HTR-8/SVneo (cell line): Measurements from ENCODE around the gene BAIAP2L1.
"Not testable (repeated sequence)": the region's sequence is repeated elsewhere in the genome, so short reads cannot be mapped to it uniquely, and the experiment has no call there.

Experiments
- DNase-seq: peaks from one replicate; pipeline ENCODE4 v3.0.0; 2011; ENCODE audit warnings: low spot score, mixed read lengths; ENCODE audit not compliant: insufficient read length
- FAIRE-seq: peaks from 2 replicates; lab custom pipeline; 2011; peaks lifted over from hg19 to GRCh38; lab: Jason Lieb, UNC

The BAIAP2L1 gene

GRCh38 chr7:98329100-98329790, 71.6 kb downstream of the BAIAP2L1 start:
- DNase-seq: no peak
- FAIRE-seq: no peak

GRCh38 chr7:98324782-98325181, 76.1 kb downstream of the BAIAP2L1 start:
- no peak for DNase-seq
- FAIRE-seq: no peak

- DNase-seq: no peak
- no peak for FAIRE-seq
Measured at GRCh38 chr7:98323597-98324322, 77.1 kb downstream of the BAIAP2L1 start.

- DNase-seq (no peak), FAIRE-seq (no peak)
Measured at GRCh38 chr7:98322331-98323270, 78.3 kb downstream of the BAIAP2L1 start.

GRCh38 chr7:98321301-98321700, 79.6 kb downstream of the BAIAP2L1 start:
- DNase-seq: no peak
- no peak for FAIRE-seq

GRCh38 chr7:98319176-98319575, 81.7 kb downstream of the BAIAP2L1 start:
- DNase-seq: no peak
- FAIRE-seq: no peak

GRCh38 chr7:98317366-98318040, 83.4 kb downstream of the BAIAP2L1 start:
- FAIRE-seq (no peak), DNase-seq (no peak)

GRCh38 chr7:98315994-98316527, 84.8 kb downstream of the BAIAP2L1 start:
- not testable (repeated sequence) for FAIRE-seq, DNase-seq

- no peak for FAIRE-seq
- no peak for DNase-seq
Measured at GRCh38 chr7:98315318-98315993, 85.4 kb downstream of the BAIAP2L1 start.

- FAIRE-seq (no peak), DNase-seq (no peak)
Measured at GRCh38 chr7:98314469-98314868, 86.4 kb downstream of the BAIAP2L1 start.

GRCh38 chr7:98312201-98312600, 88.7 kb downstream of the BAIAP2L1 start:
- no peak for DNase-seq
- FAIRE-seq: no peak

- FAIRE-seq (no peak), DNase-seq (no peak)
Measured at GRCh38 chr7:98309566-98309965, 91.3 kb downstream of the BAIAP2L1 start.

- no peak for DNase-seq
- no peak for FAIRE-seq
Measured at GRCh38 chr7:98307971-98308466, 92.9 kb downstream of the BAIAP2L1 start.

GRCh38 chr7:98305951-98306535, 94.8 kb downstream of the BAIAP2L1 start:
- DNase-seq (no peak), FAIRE-seq (no peak)

GRCh38 chr7:98303906-98304305, 97.0 kb downstream of the BAIAP2L1 start:
- FAIRE-seq (no peak), DNase-seq (no peak)

GRCh38 chr7:98303176-98303865, 97.6 kb downstream of the BAIAP2L1 start:
- FAIRE-seq (no peak), DNase-seq (no peak)

- FAIRE-seq (no peak), DNase-seq (no peak)
Measured at GRCh38 chr7:98301693-98302470, 99.0 kb downstream of the BAIAP2L1 start.
